Measurements from ENCODE around the gene SMIM15.

SMIM15 gene

DNA sequence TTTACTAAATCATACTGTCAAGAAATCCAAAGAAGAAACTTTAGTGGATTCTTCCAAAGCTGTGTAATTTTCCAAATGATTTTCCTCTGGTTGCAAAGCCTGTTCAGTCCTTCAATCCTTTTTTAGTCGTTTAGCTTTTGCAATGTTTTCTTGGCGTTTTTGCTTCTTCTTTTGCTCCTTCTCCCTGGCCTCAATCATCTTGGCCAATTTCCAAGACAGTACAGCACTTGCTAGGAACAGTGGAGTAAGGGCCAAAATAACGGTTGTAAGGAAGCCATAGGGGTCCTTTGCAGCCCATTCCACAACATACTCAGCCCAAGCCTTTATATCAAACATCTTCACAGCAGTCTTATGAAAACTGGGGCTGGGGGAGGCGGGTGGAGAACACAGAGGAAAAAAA lies 2.4 kb downstream of the SMIM15 start:
- DNase-seq (ENCODE audit: low spot score): no peak

- DNase-seq (ENCODE audit: low spot score): no peak
Measured at GRCh38 chr5:61159070-61159469, 3.2 kb downstream of the SMIM15 start.

GRCh38 chr5:61151893-61152292 lies 10.4 kb downstream of the SMIM15 start:
- DNase-seq (ENCODE audit: low spot score): no peak

- DNase-seq (ENCODE audit: low spot score): no peak
Measured at GRCh38 chr5:61148515-61148914, 13.8 kb downstream of the SMIM15 start.

DNA sequence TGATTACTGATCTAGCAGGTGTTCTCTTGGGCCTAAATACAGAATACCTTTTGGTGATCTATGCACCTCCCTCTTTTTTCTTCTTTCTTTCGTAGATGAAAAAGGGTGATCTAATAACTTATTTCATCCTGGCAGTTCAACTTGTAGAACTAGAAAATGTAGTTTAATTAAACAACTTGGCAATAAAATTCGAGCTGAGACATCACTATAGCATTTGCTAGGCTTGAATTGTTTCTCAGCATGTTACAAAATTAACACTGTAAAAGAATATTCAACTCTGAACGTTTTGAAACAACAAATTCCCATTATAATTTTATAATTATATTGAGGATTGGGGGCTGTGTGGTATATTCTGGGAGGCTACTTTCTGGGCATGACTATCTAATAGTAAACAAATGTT lies 19.5 kb downstream of the SMIM15 start:
- no peak for DNase-seq (ENCODE audit: low spot score)

DNA sequence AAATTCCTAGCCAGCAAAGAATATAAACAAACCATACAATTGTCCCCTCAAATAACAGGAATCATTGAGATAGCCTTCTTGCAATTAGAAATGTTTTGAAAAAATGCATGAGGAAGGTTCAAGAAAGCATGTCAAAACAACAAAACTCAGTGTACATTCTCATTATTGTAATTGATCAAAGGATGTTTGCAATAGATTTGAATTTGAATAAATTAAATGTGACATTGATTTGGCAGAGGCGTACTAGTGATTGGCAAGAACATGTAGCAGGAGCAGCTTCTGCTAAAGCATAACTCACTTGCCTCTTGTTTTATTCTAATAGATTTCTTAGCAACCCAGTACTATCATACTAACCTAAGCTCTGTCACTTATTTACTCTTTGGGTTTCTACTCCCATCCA lies 19.9 kb downstream of the SMIM15 start:
- no peak for DNase-seq (ENCODE audit: low spot score)

DNA sequence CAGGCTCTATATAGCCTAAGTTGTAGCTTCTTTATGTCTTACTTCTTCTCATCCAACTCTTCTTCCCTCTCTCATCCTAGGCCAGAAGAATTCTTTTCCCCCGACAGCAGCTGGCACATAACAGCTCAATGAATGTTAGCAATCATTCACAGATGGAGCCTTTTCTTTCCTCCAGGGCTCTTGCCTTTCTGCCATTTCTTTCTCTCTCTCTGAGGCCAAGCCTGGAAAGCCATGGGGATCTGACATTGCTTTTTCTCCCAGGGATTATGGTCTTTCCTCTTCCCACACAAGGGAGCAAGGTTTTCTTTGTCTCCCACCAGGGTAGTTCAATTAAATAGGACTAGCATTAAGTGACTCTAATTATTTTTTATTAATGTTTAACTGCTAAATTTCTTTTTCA lies 20.5 kb downstream of the SMIM15 start:
- no peak for DNase-seq (ENCODE audit: low spot score)

DNA sequence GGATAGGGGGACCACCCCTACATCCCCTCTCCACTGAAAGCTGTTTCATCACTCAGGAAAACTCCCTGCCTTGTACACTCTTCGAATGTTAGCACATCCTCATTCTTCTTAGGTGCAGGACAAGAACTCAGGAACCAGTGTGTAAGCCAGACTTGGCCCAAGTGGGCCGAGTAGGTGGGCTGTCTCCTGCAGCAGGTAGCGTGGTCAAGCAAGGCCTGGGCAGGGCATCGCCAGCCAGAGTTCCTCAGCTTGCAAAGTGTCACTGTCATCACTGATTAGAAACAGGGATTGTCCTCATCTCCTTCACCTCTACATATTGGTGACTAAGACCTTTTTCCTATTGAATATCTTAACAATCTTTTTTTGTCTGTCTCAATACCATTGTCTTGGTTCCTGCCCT lies 22.3 kb downstream of the SMIM15 start:
- DNase-seq (ENCODE audit: low spot score): no peak

DNA sequence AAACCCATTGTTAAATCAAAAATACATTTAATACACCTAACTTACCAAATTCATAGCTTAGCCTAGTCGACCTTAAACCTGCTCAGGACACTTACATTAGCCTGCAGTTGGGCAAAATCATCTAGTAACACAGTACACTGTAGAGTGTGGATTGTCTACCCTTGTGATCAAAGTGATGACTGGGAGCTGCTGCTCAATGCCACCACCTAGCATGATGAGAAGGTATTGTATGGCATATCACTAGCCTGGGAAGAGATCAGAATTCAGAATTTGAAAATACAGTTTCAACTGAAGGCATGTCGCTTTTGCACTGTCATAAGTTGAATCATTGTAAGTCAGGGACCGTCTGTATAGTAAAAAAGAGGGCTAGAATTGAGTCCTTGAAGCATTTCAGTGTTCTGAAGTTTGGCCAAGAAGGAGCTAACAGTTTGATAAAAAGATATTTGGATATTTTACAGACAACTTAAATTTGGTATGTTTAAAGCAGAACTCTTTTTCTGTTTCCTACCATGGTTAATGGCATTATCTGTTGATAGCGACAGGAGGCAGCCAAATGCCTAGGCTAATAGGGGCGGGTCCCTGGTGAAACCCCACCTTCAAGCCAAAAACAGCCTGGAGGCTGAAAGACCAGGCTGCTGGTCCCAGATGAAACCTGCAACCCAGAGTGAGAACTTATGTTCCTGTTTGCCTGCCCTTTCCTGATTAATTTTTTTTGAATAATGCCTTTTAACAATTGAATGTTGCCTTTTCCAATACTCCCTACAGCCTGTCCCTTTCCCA lies 23.0 kb downstream of the SMIM15 start:
- peak; percentile 19 for DNase-seq (ENCODE audit: low spot score)

DNA sequence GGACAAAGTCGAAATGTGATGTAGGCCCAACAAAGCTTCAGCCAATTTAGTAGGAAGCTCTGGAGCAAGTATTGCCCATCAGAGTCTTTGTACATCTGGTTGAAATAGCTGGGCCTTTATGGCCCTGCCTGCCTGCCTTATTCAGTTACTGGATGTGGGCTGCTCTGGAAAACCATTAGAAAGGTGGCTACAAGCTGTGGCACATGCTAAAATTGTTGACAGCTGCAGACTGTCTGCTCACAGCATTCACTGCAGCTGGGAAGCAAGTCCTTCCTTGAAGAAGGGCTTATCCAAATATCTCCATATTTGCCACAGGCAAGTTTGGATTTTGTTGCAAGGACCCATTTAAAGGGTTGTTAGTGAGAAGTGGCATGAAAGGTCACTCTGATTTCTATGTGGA lies 24.4 kb downstream of the SMIM15 start:
- DNase-seq (ENCODE audit: low spot score): no peak

- peak; percentile 10 for DNase-seq (ENCODE audit: low spot score)
Measured at GRCh38 chr5:61132559-61132958, 29.7 kb downstream of the SMIM15 start.

DNA sequence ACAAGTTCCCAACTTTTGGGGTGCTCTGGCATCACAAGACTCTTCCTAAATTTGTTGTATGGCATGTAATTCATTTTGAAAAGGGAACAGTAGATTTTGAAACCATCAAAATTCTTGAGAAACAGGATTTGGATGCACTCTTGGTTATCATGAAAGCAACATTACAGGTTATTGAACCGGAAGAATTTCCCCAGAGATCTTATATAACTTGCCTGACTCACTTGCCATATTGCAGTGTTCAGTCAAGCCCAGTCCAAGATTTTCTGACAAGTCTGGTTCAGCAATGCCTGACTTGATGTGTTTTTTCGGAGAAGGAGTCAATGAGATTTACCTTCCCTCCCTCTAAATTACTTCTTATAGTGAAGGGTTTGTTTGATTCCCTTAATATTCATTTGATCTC lies 32.0 kb downstream of the SMIM15 start:
- DNase-seq (ENCODE audit: low spot score): no peak

DNA sequence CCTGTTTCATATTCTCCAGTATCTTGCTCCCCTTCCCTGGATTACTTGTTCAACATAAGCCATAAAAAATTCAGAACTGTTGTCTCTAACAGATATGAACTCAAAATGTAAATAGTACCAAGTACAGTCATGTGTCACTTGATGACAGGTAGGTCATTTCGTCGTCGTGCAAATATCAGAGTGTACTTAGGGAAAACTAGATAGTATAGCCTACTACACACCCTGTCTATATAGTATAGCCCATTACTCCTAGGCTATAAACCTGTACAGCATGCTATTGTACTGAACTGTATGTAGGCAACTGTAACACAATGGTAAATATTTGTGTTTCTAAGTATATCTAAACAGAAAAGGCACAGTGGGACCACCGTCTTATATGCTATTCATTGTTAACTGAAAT lies 39.1 kb downstream of the SMIM15 start:
- DNase-seq (ENCODE audit: low spot score): no peak

DNA sequence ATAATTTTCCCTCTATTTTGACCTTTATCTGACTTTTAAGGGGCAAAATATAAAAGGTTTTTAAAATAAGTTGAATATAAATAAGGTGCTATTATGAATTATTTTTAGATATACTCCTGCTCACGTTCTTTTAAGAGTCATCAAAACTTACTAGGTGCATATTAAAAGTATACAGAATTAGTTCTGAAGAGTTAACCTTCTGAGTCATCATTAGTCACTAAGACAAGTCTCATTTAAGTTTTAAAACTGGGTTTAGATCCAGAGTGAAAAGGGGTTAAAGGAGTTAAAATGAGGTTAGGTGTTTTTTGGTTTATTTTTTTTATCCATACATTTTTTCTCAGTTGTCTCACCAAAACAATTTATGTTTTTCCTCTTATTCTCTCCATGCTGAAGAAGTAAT lies 41.7 kb downstream of the SMIM15 start:
- no peak for DNase-seq (ENCODE audit: low spot score)

DNA sequence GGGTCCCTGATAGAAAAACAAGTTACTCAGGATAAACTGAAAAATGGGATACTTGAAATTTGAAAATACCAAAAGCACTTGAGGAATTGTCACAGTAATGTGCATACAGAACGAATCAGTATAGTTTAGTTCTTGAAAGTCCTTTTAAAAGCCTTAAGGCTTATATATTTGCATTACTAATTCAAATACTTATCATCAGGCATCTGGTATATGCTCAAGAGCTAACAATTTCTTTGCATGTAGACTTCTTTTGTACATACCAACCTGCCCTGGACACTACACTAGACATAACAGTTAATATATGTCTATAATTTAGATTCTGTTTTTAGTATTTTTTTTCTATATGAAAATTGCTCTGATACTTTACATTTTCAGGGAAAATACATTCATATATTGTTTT lies 43.2 kb downstream of the SMIM15 start:
- DNase-seq (ENCODE audit: low spot score): no peak

DNA sequence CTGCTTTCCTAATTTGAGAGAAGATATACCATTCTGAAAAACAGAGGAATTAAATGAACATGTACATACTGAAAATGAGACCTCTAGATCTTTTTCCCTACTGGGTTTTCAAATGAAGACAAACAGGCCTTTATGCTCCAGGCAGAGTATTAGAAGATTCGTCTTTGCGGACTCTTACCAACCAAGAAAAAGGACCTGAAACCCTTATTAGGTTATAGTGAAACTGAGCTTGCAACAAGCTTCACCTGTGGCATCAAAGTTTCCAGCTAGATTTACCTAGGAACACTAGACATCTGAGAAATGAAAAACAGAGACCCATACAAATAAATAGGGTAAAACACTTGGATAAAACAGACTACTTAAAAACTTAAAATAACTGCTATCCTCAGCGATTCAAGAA lies 46.3 kb downstream of the SMIM15 start:
- no peak for DNase-seq (ENCODE audit: low spot score)

- DNase-seq (ENCODE audit: low spot score): no peak
Measured at GRCh38 chr5:61114441-61114840, 47.8 kb downstream of the SMIM15 start.
